Measurements from ENCODE around the gene MSRB1.

- TF ChIP-seq GATA2 (IDR thresholded peaks at IDR 0.05; ENCODE audit: low read depth, low read length) (no peak), GATA3 (IDR thresholded peaks at IDR 0.05; ENCODE audit: low read depth, low read length) (no peak)
Measured at GRCh38 chr16:1964506-1965395, 21.8 kb upstream of the MSRB1 start, which contains the start of gene RPS2.

All from SH-SY5Y (cell line).